ENCODE data around the gene NEURL1B.

DNA sequence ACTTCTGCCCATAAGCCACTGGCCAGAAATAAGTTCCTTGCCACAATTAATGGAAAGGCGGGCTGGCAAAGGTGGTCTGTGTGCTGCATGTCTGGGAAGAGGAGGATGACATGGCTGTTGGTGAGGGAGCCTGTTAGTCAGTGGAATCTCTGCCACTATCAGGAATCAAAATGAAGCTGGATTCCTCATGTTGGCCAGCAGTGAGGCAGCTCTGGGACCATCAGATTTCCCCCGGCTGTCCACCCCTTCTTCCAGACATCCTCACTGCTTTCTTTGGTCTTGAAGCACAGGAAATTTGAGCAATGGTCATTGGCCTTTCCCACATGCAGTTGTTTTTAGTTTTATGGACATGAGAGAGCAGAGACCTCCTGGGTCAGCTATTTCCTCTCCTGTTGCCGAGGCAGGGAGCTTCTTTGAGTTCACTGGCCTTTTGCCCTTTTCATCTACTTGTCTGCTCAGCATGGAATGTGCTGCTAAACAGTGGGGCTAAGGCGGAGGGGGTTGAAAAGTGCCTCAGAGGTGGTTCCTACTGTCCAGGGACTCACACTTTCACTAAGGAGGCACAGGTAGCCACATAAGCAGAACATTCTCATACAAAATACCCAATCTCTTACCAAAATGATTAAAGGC is 34.8 kb upstream of the NEURL1B start:
- TF ChIP-seq, protein P1, sequence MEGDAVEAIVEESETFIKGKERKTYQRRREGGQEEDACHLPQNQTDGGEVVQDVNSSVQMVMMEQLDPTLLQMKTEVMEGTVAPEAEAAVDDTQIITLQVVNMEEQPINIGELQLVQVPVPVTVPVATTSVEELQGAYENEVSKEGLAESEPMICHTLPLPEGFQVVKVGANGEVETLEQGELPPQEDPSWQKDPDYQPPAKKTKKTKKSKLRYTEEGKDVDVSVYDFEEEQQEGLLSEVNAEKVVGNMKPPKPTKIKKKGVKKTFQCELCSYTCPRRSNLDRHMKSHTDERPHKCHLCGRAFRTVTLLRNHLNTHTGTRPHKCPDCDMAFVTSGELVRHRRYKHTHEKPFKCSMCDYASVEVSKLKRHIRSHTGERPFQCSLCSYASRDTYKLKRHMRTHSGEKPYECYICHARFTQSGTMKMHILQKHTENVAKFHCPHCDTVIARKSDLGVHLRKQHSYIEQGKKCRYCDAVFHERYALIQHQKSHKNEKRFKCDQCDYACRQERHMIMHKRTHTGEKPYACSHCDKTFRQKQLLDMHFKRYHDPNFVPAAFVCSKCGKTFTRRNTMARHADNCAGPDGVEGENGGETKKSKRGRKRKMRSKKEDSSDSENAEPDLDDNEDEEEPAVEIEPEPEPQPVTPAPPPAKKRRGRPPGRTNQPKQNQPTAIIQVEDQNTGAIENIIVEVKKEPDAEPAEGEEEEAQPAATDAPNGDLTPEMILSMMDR (IDR thresholded peaks at IDR 0.05; ENCODE audit: poor library complexity), result no peak
- no peak for TF ChIP-seq EZH2 (IDR thresholded peaks at IDR 0.05; ENCODE audit: borderline replicate concordance)

Measured in hepatocyte (in vitro differentiated cells).